ENCODE measurements around the gene SS18L1.

DNA sequence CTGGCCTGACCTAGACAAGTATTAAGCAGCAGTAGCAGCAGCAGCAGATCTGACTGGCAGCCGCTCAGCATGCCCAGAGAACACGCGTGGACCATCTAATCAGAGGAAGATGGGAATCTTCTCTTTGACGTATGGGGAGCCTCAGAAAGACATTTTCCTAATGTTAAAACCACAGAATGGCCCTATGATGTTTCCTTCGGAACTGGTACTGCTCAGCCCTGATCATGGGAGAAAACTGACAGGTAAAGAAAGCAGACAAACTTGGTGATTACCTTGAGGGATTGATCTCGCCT is 6.5 kb upstream of the SS18L1 start:
- TF ChIP-seq, protein P1, sequence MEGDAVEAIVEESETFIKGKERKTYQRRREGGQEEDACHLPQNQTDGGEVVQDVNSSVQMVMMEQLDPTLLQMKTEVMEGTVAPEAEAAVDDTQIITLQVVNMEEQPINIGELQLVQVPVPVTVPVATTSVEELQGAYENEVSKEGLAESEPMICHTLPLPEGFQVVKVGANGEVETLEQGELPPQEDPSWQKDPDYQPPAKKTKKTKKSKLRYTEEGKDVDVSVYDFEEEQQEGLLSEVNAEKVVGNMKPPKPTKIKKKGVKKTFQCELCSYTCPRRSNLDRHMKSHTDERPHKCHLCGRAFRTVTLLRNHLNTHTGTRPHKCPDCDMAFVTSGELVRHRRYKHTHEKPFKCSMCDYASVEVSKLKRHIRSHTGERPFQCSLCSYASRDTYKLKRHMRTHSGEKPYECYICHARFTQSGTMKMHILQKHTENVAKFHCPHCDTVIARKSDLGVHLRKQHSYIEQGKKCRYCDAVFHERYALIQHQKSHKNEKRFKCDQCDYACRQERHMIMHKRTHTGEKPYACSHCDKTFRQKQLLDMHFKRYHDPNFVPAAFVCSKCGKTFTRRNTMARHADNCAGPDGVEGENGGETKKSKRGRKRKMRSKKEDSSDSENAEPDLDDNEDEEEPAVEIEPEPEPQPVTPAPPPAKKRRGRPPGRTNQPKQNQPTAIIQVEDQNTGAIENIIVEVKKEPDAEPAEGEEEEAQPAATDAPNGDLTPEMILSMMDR (IDR thresholded peaks at IDR 0.05) = no peak
- no peak for TF ChIP-seq POLR2A (IDR thresholded peaks at IDR 0.05)

Measured in testis (tissue), 2 donors.